CD4-positive, alpha-beta T cell (primary cell): ENCODE data around the gene KRTAP3-3. TPM values are rescaled to one million over a fixed set of nuclear protein-coding genes. Genes with fewer than 3 reads are reported as not detected.

Experiments
- ATAC-seq: fragments of 200-7000 bp; cut with Tn5 transposase; one replicate; pipeline ENCODE4 v1.10.0; 2022; ENCODE audit warnings: mild to moderate bottlenecking; ENCODE audit not compliant: poor library complexity
- CTCF ChIA-PET: fragments of 350-600 bp; sonication (Branson Sonifier 250); formaldehyde crosslinking; loops from one replicate; lab custom pipeline; 2021; ENCODE audit warnings: antibody characterized with exemption, inconsistent platforms; lab: Charles Lee
- POLR2A ChIA-PET: fragments of 350-600 bp; sonication (Branson Sonifier 250); formaldehyde crosslinking; loops from one replicate; lab custom pipeline; 2021; ENCODE audit warnings: antibody characterized with exemption, inconsistent platforms; lab: Charles Lee
- DNase-seq, 14 experiments: peaks; one replicate each; pipeline ENCODE4 v3.0.0-alpha.2; 2013 to 2020; ENCODE audit warnings: mixed read lengths in 2 of 14
- H3K27ac ChIP-seq, 2 donors: one replicate each; pipeline versions ENCODE4 v1.5.1 to v1.7.0; 2013; ENCODE audit warnings: low read length in 2 of 2, low read depth in 1 of 2, mild to moderate bottlenecking in 1 of 2
- H3K27me3 ChIP-seq, 2 experiments: 1 replicate in 1 of 2; 2 replicates in 1 of 2; pipeline versions ENCODE4 v1.6.1 to v1.7.0; 2013; ENCODE audit warnings: low read length in 2 of 2, control low read depth in 1 of 2, mild to moderate bottlenecking in 1 of 2, moderate library complexity in 1 of 2; ENCODE audit not compliant: insufficient read depth in 2 of 2, control insufficient read depth in 1 of 2
- H3K36me3 ChIP-seq: one replicate; pipeline ENCODE4 v1.6.1; 2013; ENCODE audit warnings: low read length, control low read depth; ENCODE audit not compliant: insufficient read depth
- H3K4me1 ChIP-seq: one replicate; pipeline ENCODE4 v1.6.1; 2013; ENCODE audit warnings: low read length, control low read depth; ENCODE audit not compliant: insufficient read depth
- H3K4me3 ChIP-seq: one replicate; pipeline ENCODE4 v1.5.1; 2013; ENCODE audit warnings: mild to moderate bottlenecking, low read length, moderate library complexity
- H3K9me3 ChIP-seq, 2 experiments: 1 replicate in 1 of 2; 2 replicates in 1 of 2; pipeline versions ENCODE4 v1.6.1 to v1.7.0; 2013; ENCODE audit warnings: low read length in 2 of 2, mild to moderate bottlenecking in 2 of 2, control low read depth in 1 of 2, moderate library complexity in 1 of 2; ENCODE audit not compliant: control insufficient read depth in 1 of 2, insufficient read depth in 1 of 2
- H3K27ac Mint-ChIP-seq: one replicate; pipeline ENCODE4 v1.8.0; 2020; ENCODE audit warnings: mixed read lengths
- H3K27me3 Mint-ChIP-seq: one replicate; pipeline ENCODE4 v1.8.0; 2021; ENCODE audit warnings: mixed read lengths
- H3K36me3 Mint-ChIP-seq: one replicate; pipeline ENCODE4 v1.8.0; 2021; ENCODE audit warnings: low read depth, mixed read lengths
- H3K4me1 Mint-ChIP-seq: one replicate; pipeline ENCODE4 v1.8.0; 2021; ENCODE audit warnings: low read depth, mixed read lengths
- H3K4me3 Mint-ChIP-seq: one replicate; pipeline ENCODE4 v1.8.0; 2020; ENCODE audit warnings: mild to moderate bottlenecking, mixed read lengths
- H3K9me3 Mint-ChIP-seq: one replicate; pipeline ENCODE4 v1.8.0; 2020; ENCODE audit warnings: mixed read lengths
- CTCF ChIP-seq: fragments of 200-600 bp; IDR thresholded peaks from one replicate; pipeline ENCODE4 v1.8.0; 2022; ENCODE audit warnings: antibody characterized with exemption, mild to moderate bottlenecking
- intact Hi-C, 2 experiments: fragments of 100-400 bp; cut with DNase I in 1 of 2; cut with micrococcal nuclease in 1 of 2; formaldehyde crosslinking; loops; one replicate each; pipeline versions ENCODE4 v1.15.1 to v1.9.0; 2023 to 2025; cut with DNase I, micrococcal nuclease
- total RNA-seq, 174 experiments: library from RNA in 2 of 174; stranded (reverse) in 2 of 174; gene quantifications; one replicate each; pipeline ENCODE4 v1.2.3 and lab custom pipeline; 2021 to 2026

The KRTAP3-3 gene
- total RNA-seq, 2 experiments from 2014 or later: not detected

DNA sequence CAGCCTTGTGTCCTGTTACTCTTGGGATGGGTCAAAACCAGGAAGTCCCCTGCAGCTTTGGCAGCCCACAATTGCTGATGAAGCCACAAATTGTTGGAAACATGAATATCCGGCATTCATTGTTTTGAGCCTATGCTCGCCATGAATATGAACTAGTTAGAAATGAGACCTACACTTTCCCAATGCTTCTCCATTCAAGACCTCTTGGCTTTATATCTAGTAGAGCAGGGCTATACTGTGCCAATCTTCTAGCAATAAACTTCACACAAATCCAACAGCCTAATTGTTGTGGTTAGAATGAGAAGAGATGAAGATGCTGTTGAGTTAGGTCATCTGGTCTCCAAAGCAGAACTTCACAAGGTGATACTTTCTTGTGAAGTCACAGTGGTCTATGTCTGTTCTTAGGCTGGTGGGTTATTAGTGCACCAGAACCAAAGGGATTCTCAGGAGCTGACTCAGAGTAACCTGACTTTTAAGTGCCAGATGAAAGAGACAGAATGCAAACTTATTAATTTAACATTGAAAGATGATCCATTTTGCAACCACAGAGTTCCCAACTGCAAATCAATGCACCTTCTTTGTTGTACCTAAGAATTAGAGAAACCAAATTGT, 42.8 kb downstream of the KRTAP3-3 start:
- Histone ChIP-seq H3K4me1 (no peaks in the 10 kb centered on the region), H3K27ac (no peak overlapping the region), H3K9me3 (no peaks in the 10 kb centered on the region), H3K36me3 (no peaks in the 10 kb centered on the region), H3K4me3 (no peak overlapping the region), H3K27me3 (peaks cover 9 to 33% of the 10 kb centered on the region in 2 experiments)
- ChIA-PET CTCF (no interaction called here), POLR2A (no interaction called here)
- no peaks in the 10 kb centered on the region for H3K4me1 Mint-ChIP-seq
- H3K9me3 Mint-ChIP-seq: no peaks in the 10 kb centered on the region
- intact Hi-C loops: no loop called here
- H3K27ac Mint-ChIP-seq: no peak overlapping the region
- H3K27me3 Mint-ChIP-seq: peaks cover 86% of the 10 kb centered on the region
- H3K36me3 Mint-ChIP-seq: no peaks in the 10 kb centered on the region
- no peak for TF ChIP-seq CTCF
- DNase-seq: no peak
- no peak overlapping the region for H3K4me3 Mint-ChIP-seq
- no peak for ATAC-seq

DNA sequence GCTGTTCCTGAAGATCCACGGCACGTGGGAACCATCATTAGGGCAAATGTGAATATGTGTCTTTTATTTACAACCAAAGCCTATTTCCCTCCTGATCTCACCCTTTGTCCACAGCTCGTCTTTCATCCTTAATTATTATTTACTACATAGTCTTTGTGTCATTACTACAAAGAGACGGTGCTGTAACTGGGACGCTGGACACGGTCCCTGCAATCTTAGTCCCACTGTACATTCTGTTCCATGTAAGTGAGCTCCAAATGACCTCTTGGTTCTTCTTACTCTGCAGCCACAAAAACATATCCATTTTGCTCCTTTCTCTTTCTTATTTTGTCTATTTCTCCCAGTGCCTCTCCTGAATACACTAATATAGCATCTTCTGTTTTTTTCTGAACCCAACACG, 43.8 kb downstream of the KRTAP3-3 start:
- no peak overlapping the region for H3K27ac ChIP-seq
- H3K4me3 ChIP-seq: no peak overlapping the region
- H3K27ac Mint-ChIP-seq: no peak overlapping the region
- no peak for TF ChIP-seq CTCF
- ChIA-PET CTCF (no interaction called here), POLR2A (no interaction called here)
- H3K36me3 Mint-ChIP-seq: no peaks in the 10 kb centered on the region
- H3K9me3 Mint-ChIP-seq: no peaks in the 10 kb centered on the region
- no peaks in the 10 kb centered on the region for H3K4me1 ChIP-seq
- intact Hi-C loops: no loop called here
- no peaks in the 10 kb centered on the region for H3K4me1 Mint-ChIP-seq
- no peaks in the 10 kb centered on the region for H3K9me3 ChIP-seq
- H3K27me3 Mint-ChIP-seq: peaks cover 90% of the 10 kb centered on the region
- H3K4me3 Mint-ChIP-seq: no peak overlapping the region
- ATAC-seq: no peak
- DNase-seq: no peak
- peaks cover 9 to 39% of the 10 kb centered on the region in 2 experiments for H3K27me3 ChIP-seq
- no peaks in the 10 kb centered on the region for H3K36me3 ChIP-seq

- Mint-ChIP-seq H3K27me3 (peaks cover 88% of the 10 kb centered on the region), H3K4me3 (no peak overlapping the region), H3K27ac (no peak overlapping the region), H3K36me3 (no peaks in the 10 kb centered on the region), H3K4me1 (no peaks in the 10 kb centered on the region), H3K9me3 (no peaks in the 10 kb centered on the region)
- Histone ChIP-seq H3K27ac (no peak overlapping the region), H3K36me3 (no peaks in the 10 kb centered on the region), H3K4me3 (no peak overlapping the region), H3K27me3 (peaks cover 9 to 37% of the 10 kb centered on the region in 2 experiments), H3K4me1 (no peaks in the 10 kb centered on the region), H3K9me3 (no peaks in the 10 kb centered on the region)
- ChIA-PET POLR2A (no interaction called here), CTCF (no interaction called here)
- DNase-seq (no peak), ATAC-seq (no peak)
- intact Hi-C loops: no loop called here
- no peak for TF ChIP-seq CTCF
Measured at GRCh38 chr17:40949418-40949817, 44.5 kb downstream of the KRTAP3-3 start.
